Lower lobe of right lung (tissue), 2 donors: ENCODE data around the gene TMEM101. TPM values are rescaled to one million over a fixed set of nuclear protein-coding genes. Genes with fewer than 3 reads are reported as not detected.
"Not testable (repeated sequence)": the region's sequence is repeated elsewhere in the genome, so short reads cannot be mapped to it uniquely, and the experiment has no call there.

ENCODE experiments used
- ATAC-seq, 2 donors: fragments of 200-7000 bp; cut with Tn5 transposase; one replicate each; pipeline ENCODE4 v1.9.1; 2020 to 2022; ENCODE audit warnings: mild to moderate bottlenecking in 2 of 2, moderate library complexity in 2 of 2
- DNase-seq: peaks from one replicate; pipeline ENCODE4 v3.0.0-alpha.2; 2020
- H3K27ac ChIP-seq: fragments of 200-600 bp; one replicate; pipeline ENCODE4 v1.8.0; 2022
- H3K27me3 ChIP-seq: fragments of 200-600 bp; one replicate; pipeline ENCODE4 v1.8.0; 2022; ENCODE audit warnings: low read depth
- H3K36me3 ChIP-seq: fragments of 200-600 bp; one replicate; pipeline ENCODE4 v1.8.0; 2022; ENCODE audit warnings: mild to moderate bottlenecking
- H3K4me1 ChIP-seq: fragments of 200-600 bp; one replicate; pipeline ENCODE4 v1.8.0; 2022
- H3K4me3 ChIP-seq: fragments of 200-600 bp; one replicate; pipeline ENCODE4 v1.8.0; 2022; ENCODE audit warnings: mild to moderate bottlenecking
- H3K9me3 ChIP-seq: fragments of 200-600 bp; one replicate; pipeline ENCODE4 v1.8.0; 2022
- intact Hi-C: fragments of 100-400 bp; cut with DNase I; formaldehyde crosslinking; loops from one replicate; pipeline ENCODE4 v1.11.0; 2022
- total RNA-seq: library from RNA; stranded (reverse); fragmentation: NEBNext Ultra II Directional; extraction: Animal tissue kit (Norgen Biotek cat#: 25700); gene quantifications from one replicate; pipeline ENCODE4 v1.2.1, GENCODE V29; 2021
- TF ChIP-seq, protein P1 (sequence below): fragments of 200-600 bp; IDR thresholded peaks from one replicate; pipeline ENCODE4 v1.8.0; 2022; ENCODE audit warnings: antibody characterized with exemption, mild to moderate bottlenecking
- donor health status: DM: no; HTN: yes; CAD: no; lungs with severe emphysema.

The TMEM101 gene
- total RNA-seq, 1 donor from 2014 or later = 28.4 TPM

DNA sequence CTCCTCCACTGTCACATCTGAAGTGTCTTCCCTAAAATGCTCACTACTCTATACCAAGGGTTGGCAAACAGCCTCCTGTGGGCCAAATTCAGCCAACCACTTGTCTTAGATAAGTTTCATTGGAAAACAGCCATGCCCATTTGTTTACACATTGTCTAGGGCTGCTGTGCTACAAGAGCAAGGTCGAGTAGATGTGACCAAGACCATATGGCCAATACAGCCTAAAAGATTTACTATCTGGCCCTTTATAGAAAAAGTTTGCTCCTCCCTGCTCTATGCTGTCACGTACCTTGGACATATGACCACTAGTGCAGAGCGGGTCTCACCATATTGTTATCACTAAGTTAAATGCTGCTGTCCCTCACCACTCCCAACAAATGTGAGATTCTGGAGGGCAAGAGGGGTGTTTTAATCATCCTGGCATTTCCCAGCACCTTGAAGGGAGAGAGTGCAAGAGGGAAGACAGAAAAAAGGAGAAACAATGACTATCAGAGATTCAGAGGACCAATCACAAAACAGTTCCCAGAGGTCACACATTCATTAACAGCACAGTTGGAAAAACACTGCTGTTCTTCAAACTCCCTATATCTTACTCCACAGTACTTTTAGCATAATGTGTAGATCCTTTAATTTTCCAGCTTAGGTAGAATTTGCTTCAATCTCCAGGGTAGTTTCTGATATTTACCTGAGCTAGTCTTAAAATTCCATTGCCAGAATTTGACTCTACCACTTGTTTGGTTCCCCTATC is 38.5 kb upstream of the TMEM101 start:
- Histone ChIP-seq H3K36me3 (peaks cover 96% of the 10 kb centered on the region), H3K27ac (no peak overlapping the region), H3K4me3 (no peak overlapping the region), H3K9me3 (no peaks in the 10 kb centered on the region), H3K27me3 (no peaks in the 10 kb centered on the region), H3K4me1 (peaks cover 7% of the 10 kb centered on the region)
- intact Hi-C loops = no loop called here
- no peak for DNase-seq
- peak; percentile 25 to 64 for ATAC-seq
- TF ChIP-seq, protein P1, sequence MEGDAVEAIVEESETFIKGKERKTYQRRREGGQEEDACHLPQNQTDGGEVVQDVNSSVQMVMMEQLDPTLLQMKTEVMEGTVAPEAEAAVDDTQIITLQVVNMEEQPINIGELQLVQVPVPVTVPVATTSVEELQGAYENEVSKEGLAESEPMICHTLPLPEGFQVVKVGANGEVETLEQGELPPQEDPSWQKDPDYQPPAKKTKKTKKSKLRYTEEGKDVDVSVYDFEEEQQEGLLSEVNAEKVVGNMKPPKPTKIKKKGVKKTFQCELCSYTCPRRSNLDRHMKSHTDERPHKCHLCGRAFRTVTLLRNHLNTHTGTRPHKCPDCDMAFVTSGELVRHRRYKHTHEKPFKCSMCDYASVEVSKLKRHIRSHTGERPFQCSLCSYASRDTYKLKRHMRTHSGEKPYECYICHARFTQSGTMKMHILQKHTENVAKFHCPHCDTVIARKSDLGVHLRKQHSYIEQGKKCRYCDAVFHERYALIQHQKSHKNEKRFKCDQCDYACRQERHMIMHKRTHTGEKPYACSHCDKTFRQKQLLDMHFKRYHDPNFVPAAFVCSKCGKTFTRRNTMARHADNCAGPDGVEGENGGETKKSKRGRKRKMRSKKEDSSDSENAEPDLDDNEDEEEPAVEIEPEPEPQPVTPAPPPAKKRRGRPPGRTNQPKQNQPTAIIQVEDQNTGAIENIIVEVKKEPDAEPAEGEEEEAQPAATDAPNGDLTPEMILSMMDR = no peak

DNA sequence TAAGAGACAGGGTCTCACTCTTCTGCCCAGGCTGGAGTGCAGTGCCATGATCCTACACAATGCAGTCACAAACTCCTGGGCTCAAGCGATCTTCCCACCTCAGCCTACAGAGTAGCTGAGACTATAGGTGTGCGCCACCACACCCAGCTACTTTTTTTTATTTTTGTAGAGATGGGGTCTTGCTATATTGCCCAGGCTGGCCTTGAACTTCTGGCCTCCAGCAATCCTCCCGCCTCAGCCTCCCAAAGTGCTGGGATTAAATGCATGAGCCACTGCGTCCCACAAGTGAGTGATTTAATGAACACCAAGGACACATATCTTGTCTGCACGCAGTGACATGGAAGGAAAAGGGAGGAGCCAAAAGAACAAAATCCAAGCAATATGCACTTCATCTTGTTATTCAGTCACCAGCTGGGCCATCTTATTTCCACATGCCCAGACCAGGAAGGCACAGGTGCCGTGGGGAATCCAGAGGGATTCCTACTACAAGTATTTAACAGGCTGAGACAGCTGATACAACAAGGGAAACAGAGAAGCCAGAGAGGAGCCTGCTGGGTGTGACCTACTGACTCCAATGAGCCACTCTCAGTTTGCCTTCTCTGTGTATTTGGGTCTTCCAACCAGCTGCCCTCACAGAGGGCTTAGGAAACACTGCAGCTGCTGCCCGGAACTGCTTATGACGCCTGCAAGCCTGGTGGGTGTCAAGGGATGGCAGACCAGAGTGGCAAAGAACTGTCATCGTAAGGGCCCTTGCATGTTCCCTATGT is 34.7 kb upstream of the TMEM101 start:
- Histone ChIP-seq H3K27ac (no peak overlapping the region), H3K36me3 (peaks cover 70% of the 10 kb centered on the region), H3K27me3 (no peaks in the 10 kb centered on the region), H3K9me3 (no peaks in the 10 kb centered on the region), H3K4me1 (peaks cover 11% of the 10 kb centered on the region), H3K4me3 (no peak overlapping the region)
- TF ChIP-seq, protein P1 = no peak
- ATAC-seq = no peak
- no peak for DNase-seq
- intact Hi-C loops = loop anchor here (10.0 kb wide), 1 partner anchor 105 kb away; the partner anchor contains the start of gene PPY

DNA sequence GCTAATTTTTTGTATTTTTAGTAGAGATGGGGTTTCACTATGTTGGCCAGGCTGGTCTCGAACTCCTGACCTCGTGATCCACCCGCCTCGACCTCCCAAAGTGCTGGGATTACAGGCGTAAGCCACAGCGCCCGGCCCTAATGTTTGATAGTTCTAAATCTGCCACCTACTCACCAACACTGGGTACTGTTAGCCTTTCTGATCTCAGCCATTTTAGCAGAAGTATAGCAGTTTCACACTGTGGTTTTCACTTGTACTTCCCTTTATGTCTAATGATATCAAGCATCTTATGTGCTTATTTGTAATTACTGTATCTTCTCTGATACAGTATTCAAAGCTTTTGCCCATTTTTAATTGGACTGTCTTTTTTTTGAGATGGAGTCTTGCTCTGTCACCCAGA is 32.1 kb upstream of the TMEM101 start:
- not testable (repeated sequence) for DNase-seq, H3K27me3 ChIP-seq, H3K4me3 ChIP-seq, ATAC-seq, H3K9me3 ChIP-seq, H3K27ac ChIP-seq
- intact Hi-C loops = loop anchor here (10.0 kb wide), 1 partner anchor 102 kb away; the partner anchor contains the start of gene PPY
- Histone ChIP-seq H3K4me1 (peaks cover 23% of the 10 kb centered on the region), H3K36me3 (peaks cover 46% of the 10 kb centered on the region)

DNA sequence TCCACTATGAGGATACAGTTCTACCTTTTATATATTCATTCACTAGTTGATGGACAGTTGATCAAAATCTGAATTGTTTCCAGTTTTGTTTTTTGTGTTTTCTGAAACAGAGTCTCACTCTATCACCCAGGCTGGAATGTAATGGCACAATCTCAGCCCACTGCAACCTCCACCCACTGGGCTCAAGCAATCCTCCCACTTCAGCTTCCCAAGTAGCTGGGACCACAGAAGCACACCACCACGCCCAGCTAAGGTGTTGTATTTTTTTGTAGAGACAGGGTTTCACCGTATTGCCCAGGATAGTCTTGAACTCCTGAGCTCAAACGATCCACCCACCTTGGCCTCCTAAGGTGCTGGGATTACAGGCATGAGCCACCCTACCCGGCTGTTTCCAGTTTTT is 30.7 kb upstream of the TMEM101 start:
- DNase-seq (no peak), ATAC-seq (no peak)
- Histone ChIP-seq H3K27ac (no peak overlapping the region), H3K9me3 (no peaks in the 10 kb centered on the region), H3K27me3 (no peaks in the 10 kb centered on the region), H3K4me3 (no peak overlapping the region), H3K36me3 (peaks cover 32% of the 10 kb centered on the region), H3K4me1 (peaks cover 28% of the 10 kb centered on the region)
- TF ChIP-seq, protein P1 = no peak
- intact Hi-C loops = loop anchor here (10.0 kb wide), 1 partner anchor 101 kb away; the partner anchor contains the start of gene PPY

DNA sequence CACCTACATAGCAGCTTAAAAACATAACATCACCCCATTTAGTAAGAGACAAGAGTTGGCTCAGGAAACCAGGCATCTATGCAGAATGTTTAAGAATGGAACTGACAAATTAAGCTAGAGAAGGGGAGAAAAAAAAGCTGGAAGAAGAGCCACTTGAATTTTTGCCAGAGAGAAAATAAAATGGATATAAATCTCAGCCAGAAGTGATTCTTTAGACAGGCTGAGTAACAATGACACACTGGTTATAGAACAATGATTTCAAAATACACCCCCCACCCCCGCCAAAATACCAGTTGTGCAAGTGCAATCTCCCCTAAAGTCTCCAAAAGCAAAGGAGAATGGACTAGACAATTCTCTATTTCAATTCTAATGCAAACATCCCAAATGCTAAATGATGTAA is 29.3 kb upstream of the TMEM101 start:
- Histone ChIP-seq H3K4me3 (no peak overlapping the region), H3K36me3 (peaks cover 25% of the 10 kb centered on the region), H3K4me1 (peaks cover 37% of the 10 kb centered on the region), H3K27ac (peak overlapping the region; percentile 6), H3K9me3 (no peaks in the 10 kb centered on the region), H3K27me3 (no peaks in the 10 kb centered on the region)
- DNase-seq (no peak), ATAC-seq (no peak)
- TF ChIP-seq, protein P1 = no peak
- intact Hi-C loops = loop anchor here (10.0 kb wide), 1 partner anchor 99 kb away; the partner anchor contains the start of gene PPY
